HG02973 (cell line): Measurements from ENCODE around the gene FAM217B.

Experiments used
- ATAC-seq: cut with Tn5 transposase; IDR thresholded peaks from one replicate; pipeline ENCODE4 v1.9.1; 2021; ENCODE audit warnings: moderate library complexity; ENCODE audit not compliant: unreplicated experiment

The FAM217B gene

GRCh38 chr20:59940129-59940955, at the start of gene FAM217B, which contains the start of gene PPP1R3D:
TSS of gene FAM217B (plus strand) at chr20:59940389. CDS start at chr20:59943944, 3,555 bp downstream.
TSS of gene PPP1R3D (minus strand) at chr20:59940305. CDS start at chr20:59939931, 374 bp downstream.
- ATAC-seq = peak; percentile 92

GRCh38 chr20:59891581-59891980, 48.6 kb upstream of the FAM217B start:
- no peak for ATAC-seq

- no peak for ATAC-seq
Observed at GRCh38 chr20:59895908-59896307, 44.3 kb upstream of the FAM217B start.

GRCh38 chr20:59902470-59902869, 37.7 kb upstream of the FAM217B start:
- ATAC-seq = no peak

- no peak for ATAC-seq
Observed at GRCh38 chr20:59903621-59904020, 36.6 kb upstream of the FAM217B start.

GRCh38 chr20:59908855-59909254, 31.3 kb upstream of the FAM217B start:
- no peak for ATAC-seq

- ATAC-seq = no peak
Observed at GRCh38 chr20:59911041-59911440, 29.1 kb upstream of the FAM217B start.

- ATAC-seq = no peak
Observed at GRCh38 chr20:59912609-59913008, 27.6 kb upstream of the FAM217B start.

- ATAC-seq = no peak
Observed at GRCh38 chr20:59920944-59921343, 19.2 kb upstream of the FAM217B start.

GRCh38 chr20:59923514-59923913, 16.7 kb upstream of the FAM217B start:
- ATAC-seq = no peak

GRCh38 chr20:59925359-59925758, 14.8 kb upstream of the FAM217B start:
- no peak for ATAC-seq

- no peak for ATAC-seq
Observed at GRCh38 chr20:59925899-59926298, 14.3 kb upstream of the FAM217B start.

GRCh38 chr20:59931511-59932312, 8.5 kb upstream of the FAM217B start:
- ATAC-seq = no peak

GRCh38 chr20:59932616-59933295, 7.4 kb upstream of the FAM217B start:
- ATAC-seq = no peak

GRCh38 chr20:59933296-59933848, 6.8 kb upstream of the FAM217B start, which contains the start of gene SYCP2:
TSS of gene SYCP2 (minus strand) at chr20:59933637. CDS start at chr20:59922413, 11,224 bp downstream.
- peak; percentile 44 for ATAC-seq

GRCh38 chr20:59933849-59934585, 6.2 kb upstream of the FAM217B start:
- ATAC-seq = peak; percentile 49

GRCh38 chr20:59935457-59936185, 4.6 kb upstream of the FAM217B start:
- no peak for ATAC-seq

GRCh38 chr20:59936409-59936808, 3.8 kb upstream of the FAM217B start:
- no peak for ATAC-seq

GRCh38 chr20:59937150-59937549, 3.0 kb upstream of the FAM217B start:
- ATAC-seq = no peak
